Right cardiac atrium (tissue), 5 donors: ENCODE data around the gene TBXAS1. TPM values are rescaled to one million over a fixed set of nuclear protein-coding genes. Genes with fewer than 3 reads are reported as not detected.

Experiments used
- ATAC-seq, 2 donors: fragments of 200-7000 bp; cut with Tn5 transposase; one replicate each; pipeline versions ENCODE4 v1.8.0 to v1.9.1; 2020; ENCODE audit warnings: moderate library complexity in 2 of 2, mild to moderate bottlenecking in 1 of 2
- DNase-seq, 3 donors: peaks; one replicate each; pipeline ENCODE4 v3.0.0-alpha.2; 2020
- H3K27ac ChIP-seq: one replicate; pipeline ENCODE4 v1.5.1; 2013; ENCODE audit warnings: mild to moderate bottlenecking, low read length, control low read depth, moderate library complexity
- H3K27me3 ChIP-seq: one replicate; pipeline ENCODE4 v1.6.1; 2013; ENCODE audit not compliant: control insufficient read depth, insufficient read depth
- H3K4me1 ChIP-seq: one replicate; pipeline ENCODE4 v1.6.1; 2013; ENCODE audit warnings: low read length; ENCODE audit not compliant: control insufficient read depth, insufficient read depth
- H3K4me3 ChIP-seq: one replicate; pipeline ENCODE4 v1.5.1; 2013; ENCODE audit warnings: low read length, control low read depth
- H3K9me3 ChIP-seq: one replicate; pipeline ENCODE4 v1.6.1; 2013; ENCODE audit warnings: low read length; ENCODE audit not compliant: control insufficient read depth
- WGBS: extraction: QIAGEN DNeasy Blood & Tissue Kit; methylation state at CpG from one replicate; pipeline ENCODE4 v1.1.7; 2013; 5-methylcytosine and 5-hydroxymethylcytosine counted together
- intact Hi-C, 4 donors: fragments of 100-400 bp; cut with DNase I; formaldehyde crosslinking; loops; one replicate each; pipeline versions ENCODE4 v1.11.0 to v1.14.0; 2022 to 2023
- polyA plus RNA-seq: library from polyadenylated mRNA; stranded (reverse); fragments of 200-250 nt; gene quantifications from one replicate; pipeline ENCODE4 v1.2.3, GENCODE V29; 2013
- total RNA-seq, 4 donors: library from RNA; stranded (reverse); fragmentation: NEBNext Ultra II Directional; extraction: Animal tissue kit (Norgen Biotek cat#: 25700); gene quantifications; one replicate each; pipeline ENCODE4 v1.2.1, GENCODE V29; 2021
- donor health status: healthy with polysubstance abuse.
- donor health status: DM: no; HTN: yes; CAD: no.
- donor health status: DM: no; HTN: no; CAD: no.
- donor health status: DM: no; HTN: yes; CAD: no; lungs with severe emphysema.
- donor health status: DM: yes; HTN: yes; CAD: no.

Gene TBXAS1
- total and polyA plus RNA-seq, 5 donors = 3.1 to 9.1 (median 6.8) TPM

- Histone ChIP-seq H3K9me3 (no peaks in the 10 kb centered on the region), H3K27ac (no peak overlapping the region), H3K27me3 (no peaks in the 10 kb centered on the region), H3K4me3 (no peak overlapping the region), H3K4me1 (no peaks in the 10 kb centered on the region)
- WGBS = 84% methylated on average over 6 of the region's 6 CpGs
- ATAC-seq (no peak), DNase-seq (no peak)
- intact Hi-C loops = loop anchor here in 1 of 4 donors (10.0 kb wide), 1 partner anchor 55 kb away; no protein-coding TSS in a partner anchor
These were observed 131.1 kb downstream of the TBXAS1 start for GRCh38 chr7:139960157-139960556.

GRCh38 chr7:139965942-139966628 lies 137.0 kb downstream of the TBXAS1 start:
- H3K27me3 ChIP-seq = no peaks in the 10 kb centered on the region
- ATAC-seq (no peak), DNase-seq (no peak)
- no peaks in the 10 kb centered on the region for H3K9me3 ChIP-seq
- intact Hi-C loops = loop anchor here in 1 of 4 donors (10.0 kb wide), 1 partner anchor 61 kb away; no protein-coding TSS in a partner anchor
- no peaks in the 10 kb centered on the region for H3K4me1 ChIP-seq
- 95% methylated on average over 4 of the region's 4 CpGs for WGBS
- H3K27ac ChIP-seq = no peak overlapping the region
- no peak overlapping the region for H3K4me3 ChIP-seq

- peak in 1 of 2 donors; percentile 55 for ATAC-seq
- intact Hi-C loops = loop anchor here in 1 of 4 donors (10.0 kb wide), 1 partner anchor 62 kb away; no protein-coding TSS in a partner anchor
- no peaks in the 10 kb centered on the region for H3K27me3 ChIP-seq
These were observed 137.9 kb downstream of the TBXAS1 start for GRCh38 chr7:139966949-139967348.

GRCh38 chr7:139968931-139969330 lies 139.9 kb downstream of the TBXAS1 start:
- Histone ChIP-seq H3K27ac (no peak overlapping the region), H3K9me3 (no peaks in the 10 kb centered on the region), H3K27me3 (no peaks in the 10 kb centered on the region), H3K4me1 (no peaks in the 10 kb centered on the region), H3K4me3 (no peak overlapping the region)
- intact Hi-C loops = loop anchor here in 1 of 4 donors (10.0 kb wide), 1 partner anchor 64 kb away; no protein-coding TSS in a partner anchor
- DNase-seq (no peak), ATAC-seq (no peak)

More at GRCh38 chr7:139966949-139967348, 137.9 kb downstream of the TBXAS1 start:
- Histone ChIP-seq H3K4me3 (no peak overlapping the region), H3K9me3 (no peaks in the 10 kb centered on the region), H3K27ac (no peak overlapping the region), H3K4me1 (no peaks in the 10 kb centered on the region)
- 95% methylated on average over 5 of the region's 5 CpGs for WGBS
- no peak for DNase-seq

GRCh38 chr7:139972029-139972428 lies 143.0 kb downstream of the TBXAS1 start:
- H3K4me1 ChIP-seq = no peaks in the 10 kb centered on the region
- H3K9me3 ChIP-seq = no peaks in the 10 kb centered on the region
- no peak overlapping the region for H3K27ac ChIP-seq
- intact Hi-C loops = no loop called here
- H3K27me3 ChIP-seq = no peaks in the 10 kb centered on the region
- DNase-seq = no peak
- H3K4me3 ChIP-seq = no peak overlapping the region
- no peak for ATAC-seq

- DNase-seq = no peak
- H3K4me3 ChIP-seq = no peak overlapping the region
- no peak for ATAC-seq
- no peaks in the 10 kb centered on the region for H3K9me3 ChIP-seq
- intact Hi-C loops = no loop called here
- no peaks in the 10 kb centered on the region for H3K4me1 ChIP-seq
- no peaks in the 10 kb centered on the region for H3K27me3 ChIP-seq
- H3K27ac ChIP-seq = no peak overlapping the region
- 72% methylated on average over 11 of the region's 11 CpGs for WGBS
These were observed 144.3 kb downstream of the TBXAS1 start for GRCh38 chr7:139973101-139974050.

GRCh38 chr7:139974179-139974811 lies 145.2 kb downstream of the TBXAS1 start:
- no peak for DNase-seq
- WGBS = 93% methylated on average over 13 of the region's 13 CpGs
- Histone ChIP-seq H3K27me3 (no peaks in the 10 kb centered on the region), H3K4me3 (no peak overlapping the region), H3K9me3 (no peaks in the 10 kb centered on the region), H3K4me1 (no peaks in the 10 kb centered on the region), H3K27ac (no peak overlapping the region)
- ATAC-seq = no peak
- intact Hi-C loops = no loop called here

GRCh38 chr7:139976055-139976837 lies 147.2 kb downstream of the TBXAS1 start:
- DNase-seq (no peak), ATAC-seq (no peak)
- intact Hi-C loops = no loop called here
- Histone ChIP-seq H3K9me3 (no peaks in the 10 kb centered on the region), H3K4me1 (no peaks in the 10 kb centered on the region), H3K4me3 (no peak overlapping the region), H3K27ac (no peak overlapping the region), H3K27me3 (no peaks in the 10 kb centered on the region)
- 89% methylated on average over 11 of the region's 11 CpGs for WGBS

- Histone ChIP-seq H3K27me3 (no peaks in the 10 kb centered on the region), H3K4me1 (no peaks in the 10 kb centered on the region), H3K27ac (no peak overlapping the region), H3K9me3 (no peaks in the 10 kb centered on the region), H3K4me3 (no peak overlapping the region)
- 77% methylated on average over 17 of the region's 17 CpGs for WGBS
- DNase-seq = no peak
- no peak for ATAC-seq
- intact Hi-C loops = no loop called here
These were observed 148.0 kb downstream of the TBXAS1 start for GRCh38 chr7:139976838-139977656.

GRCh38 chr7:139981511-139981895 lies 152.4 kb downstream of the TBXAS1 start:
- no peak for DNase-seq
- no peaks in the 10 kb centered on the region for H3K4me1 ChIP-seq
- H3K9me3 ChIP-seq = no peaks in the 10 kb centered on the region
- ATAC-seq = no peak
- no peak overlapping the region for H3K27ac ChIP-seq
- WGBS = 95% methylated on average over 5 of the region's 5 CpGs
- H3K4me3 ChIP-seq = no peak overlapping the region
- intact Hi-C loops = no loop called here
- H3K27me3 ChIP-seq = no peaks in the 10 kb centered on the region
